GM19043 (cell line): Measurements from ENCODE around the gene SLX9.

ENCODE experiments used
- ATAC-seq: cut with Tn5 transposase; IDR thresholded peaks from one replicate; pipeline ENCODE4 v1.9.1; 2021; ENCODE audit warnings: low read depth; ENCODE audit not compliant: unreplicated experiment

The SLX9 gene

GRCh38 chr21:44943686-44944550 lies 4.1 kb downstream of the SLX9 start:
- no peak for ATAC-seq

DNA sequence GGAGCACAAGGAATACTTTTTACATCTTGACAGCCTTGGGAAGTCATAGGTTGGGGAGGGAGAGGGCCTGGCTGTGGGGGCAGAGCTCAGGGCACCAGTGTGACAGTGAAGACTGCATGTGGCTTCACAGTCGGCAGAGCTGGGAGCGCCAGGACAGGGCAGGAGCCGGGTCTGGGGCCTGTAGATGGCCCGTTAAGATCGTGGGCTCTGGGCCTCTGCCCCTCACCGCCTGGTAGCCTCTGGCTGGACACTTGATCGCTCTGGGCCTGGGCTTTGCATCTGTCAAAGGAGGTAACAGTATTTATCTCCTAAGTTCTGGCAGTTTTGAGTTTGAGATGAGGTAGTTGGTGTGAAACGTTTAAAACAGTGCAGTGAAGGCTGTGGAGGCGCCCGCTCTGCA lies 4.8 kb downstream of the SLX9 start:
- no peak for ATAC-seq

DNA sequence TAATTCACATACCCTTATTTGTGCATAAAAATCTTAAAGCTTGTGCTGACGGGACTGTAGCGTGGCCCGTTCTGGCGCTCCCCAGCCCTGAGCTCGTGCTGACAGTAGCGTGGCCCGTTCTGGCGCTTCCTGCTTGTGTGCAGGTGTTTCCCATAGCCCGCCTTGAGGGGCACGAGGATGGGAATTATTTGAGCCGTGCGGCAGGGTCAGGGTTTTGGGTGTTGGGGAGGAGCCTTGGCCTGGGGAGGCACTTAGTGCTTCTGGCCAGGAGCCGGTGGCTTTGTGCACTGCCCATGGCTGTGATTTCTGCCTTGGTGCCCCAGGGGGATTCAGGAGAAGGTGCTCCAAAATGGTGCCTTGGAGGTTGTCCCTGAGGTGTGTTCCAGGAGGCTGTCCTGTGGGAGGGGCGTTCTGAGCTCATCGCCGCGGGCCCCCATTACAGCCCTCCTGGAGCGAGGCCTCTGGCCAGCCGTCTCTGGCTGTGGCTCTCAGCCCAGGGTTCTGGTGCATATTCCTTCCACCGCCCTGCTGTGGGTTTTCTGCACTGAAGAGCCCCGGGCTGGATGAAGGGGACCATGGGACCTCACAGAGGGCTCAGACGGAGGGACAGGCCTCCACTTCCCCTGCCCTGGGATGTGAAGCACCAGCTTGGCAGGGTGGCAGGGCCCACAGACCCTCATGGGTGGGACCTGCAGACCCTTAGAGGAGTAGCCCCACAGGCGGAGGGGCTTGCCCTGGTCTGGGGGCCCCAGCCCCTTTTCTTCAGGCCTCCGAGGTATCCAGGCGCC lies 6.6 kb downstream of the SLX9 start:
- no peak for ATAC-seq

- ATAC-seq, result no peak
Observed at GRCh38 chr21:44947111-44947929, 7.5 kb downstream of the SLX9 start.

DNA sequence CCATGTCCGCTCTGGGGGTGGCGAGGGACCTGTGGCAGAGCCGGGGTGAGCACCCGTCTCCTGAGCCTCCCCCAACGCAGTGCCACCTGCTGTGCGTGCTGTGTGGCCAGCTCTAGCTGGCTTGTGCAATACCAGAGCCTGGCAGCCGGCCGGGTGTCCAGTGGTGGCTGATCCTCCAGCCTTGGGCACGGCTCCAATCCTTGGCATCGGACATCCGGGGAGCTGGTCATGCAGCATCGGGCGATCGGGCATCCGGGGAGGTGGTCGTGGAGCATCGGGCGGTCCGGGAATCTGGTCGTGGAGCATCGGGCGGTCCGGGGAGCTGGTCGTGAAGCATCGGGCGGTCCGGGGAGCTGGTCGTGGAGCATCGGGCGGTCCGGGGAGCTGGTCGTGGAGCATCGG lies 8.1 kb downstream of the SLX9 start:
- ATAC-seq, result no peak

- no peak for ATAC-seq
Observed at GRCh38 chr21:44948426-44949120, 8.7 kb downstream of the SLX9 start.

DNA sequence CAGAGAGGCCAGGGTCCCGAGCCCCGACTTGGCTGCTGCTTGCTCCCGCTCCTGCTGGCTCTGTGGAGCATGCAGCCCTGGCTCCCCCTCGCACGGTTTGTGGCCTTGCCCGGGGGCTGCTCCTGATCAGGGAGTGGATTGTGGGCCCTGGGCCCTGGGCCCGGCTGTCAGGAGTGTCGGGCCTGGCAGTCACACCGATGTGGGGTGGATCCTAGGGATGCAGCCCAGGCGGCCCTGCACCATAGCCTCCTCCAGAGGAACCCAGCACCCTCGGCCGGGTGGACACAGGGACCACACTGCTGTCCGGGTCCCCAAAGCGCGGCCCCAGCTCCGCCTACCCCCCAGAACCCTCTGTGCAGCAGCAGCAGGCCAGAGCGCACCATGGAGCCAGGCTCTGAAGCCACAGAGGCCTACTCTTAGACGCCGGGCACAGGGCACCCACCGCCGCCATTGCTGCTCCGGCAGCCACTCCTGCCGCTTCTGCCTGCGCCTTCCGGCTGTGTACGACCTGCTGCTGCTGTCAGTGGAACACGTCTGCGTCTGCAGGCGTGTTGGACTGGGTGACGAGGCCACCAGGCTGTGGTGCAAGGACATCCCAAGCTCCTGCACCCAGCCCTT lies 9.4 kb downstream of the SLX9 start:
- no peak for ATAC-seq

- no peak for ATAC-seq
Observed at GRCh38 chr21:44949779-44950198, 10.0 kb downstream of the SLX9 start.

- no peak for ATAC-seq
Observed at GRCh38 chr21:44950351-44950750, 10.5 kb downstream of the SLX9 start.

DNA sequence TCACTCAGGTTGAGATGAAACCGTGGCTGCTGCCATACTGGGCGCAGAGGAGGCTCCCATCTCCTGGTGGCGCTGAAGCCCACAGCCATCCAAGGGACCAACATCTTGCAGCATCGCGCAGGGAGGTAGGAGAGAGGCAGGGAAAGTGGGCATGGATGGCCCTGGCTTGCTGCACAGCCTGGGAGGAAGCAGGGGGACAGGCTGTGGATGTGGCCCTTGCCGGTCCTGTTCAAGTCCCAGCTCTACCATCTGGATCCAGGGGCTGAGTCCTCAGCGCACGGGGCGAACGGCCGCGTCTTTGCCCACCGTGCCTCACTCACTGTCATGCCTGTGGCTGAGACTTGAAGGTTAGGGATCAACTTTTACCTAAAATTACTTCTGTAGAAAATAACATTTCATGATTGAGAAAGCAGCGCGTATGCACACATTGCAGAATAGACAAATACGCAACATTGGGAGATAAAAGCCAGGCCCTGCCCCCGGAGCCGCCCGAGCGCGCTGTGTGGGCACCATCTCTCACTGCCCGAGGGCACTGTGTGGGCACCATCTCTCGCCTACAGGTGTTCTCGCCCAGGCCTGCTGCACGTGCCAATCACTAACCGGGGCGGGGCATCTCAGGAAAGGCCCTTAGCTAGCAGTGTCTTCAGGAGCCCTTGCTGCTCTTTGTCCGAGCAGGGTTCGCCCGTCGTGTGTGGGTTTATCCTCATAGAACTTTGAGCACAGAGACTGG lies 11.5 kb downstream of the SLX9 start:
- ATAC-seq, result no peak

DNA sequence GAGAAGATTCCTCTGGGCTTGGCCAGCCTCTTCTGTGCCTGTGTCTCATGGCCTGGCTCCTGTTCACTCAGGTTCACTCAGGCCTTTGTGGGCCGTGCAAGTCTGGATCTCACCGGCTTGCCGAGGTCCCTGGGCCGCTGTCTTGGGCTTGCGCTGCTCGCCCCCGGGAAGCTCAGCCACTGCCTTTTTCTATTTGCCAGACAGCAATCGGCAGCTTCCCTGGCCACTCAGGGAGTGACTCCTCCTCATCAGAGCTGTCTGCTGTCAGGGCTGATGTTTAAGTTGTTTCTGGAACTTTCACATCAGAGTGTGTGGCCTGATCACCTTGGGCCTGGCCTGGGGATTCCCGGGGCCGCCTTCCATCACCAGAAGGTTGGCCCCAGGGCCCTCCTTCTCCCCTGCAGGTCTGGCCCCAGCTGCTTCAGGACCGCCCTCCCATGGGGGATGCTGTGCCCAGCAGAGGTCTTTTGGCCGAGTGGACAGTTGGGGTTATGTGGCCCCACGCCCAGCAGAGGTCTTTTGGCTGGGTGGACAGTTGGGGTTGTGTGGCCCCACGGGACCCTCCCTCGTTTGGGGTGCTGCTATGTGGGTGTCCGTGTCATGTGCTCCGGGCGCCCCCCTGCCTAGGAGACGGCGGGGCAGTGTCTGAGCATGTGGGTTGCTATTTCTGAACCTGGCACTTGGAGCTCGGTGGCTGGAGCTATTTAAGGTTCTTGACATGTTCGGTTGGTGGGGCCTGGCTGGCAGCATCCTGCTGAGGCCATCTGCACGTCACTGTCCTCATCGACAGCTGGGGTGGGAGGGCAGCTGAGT lies 12.5 kb downstream of the SLX9 start:
- no peak for ATAC-seq

DNA sequence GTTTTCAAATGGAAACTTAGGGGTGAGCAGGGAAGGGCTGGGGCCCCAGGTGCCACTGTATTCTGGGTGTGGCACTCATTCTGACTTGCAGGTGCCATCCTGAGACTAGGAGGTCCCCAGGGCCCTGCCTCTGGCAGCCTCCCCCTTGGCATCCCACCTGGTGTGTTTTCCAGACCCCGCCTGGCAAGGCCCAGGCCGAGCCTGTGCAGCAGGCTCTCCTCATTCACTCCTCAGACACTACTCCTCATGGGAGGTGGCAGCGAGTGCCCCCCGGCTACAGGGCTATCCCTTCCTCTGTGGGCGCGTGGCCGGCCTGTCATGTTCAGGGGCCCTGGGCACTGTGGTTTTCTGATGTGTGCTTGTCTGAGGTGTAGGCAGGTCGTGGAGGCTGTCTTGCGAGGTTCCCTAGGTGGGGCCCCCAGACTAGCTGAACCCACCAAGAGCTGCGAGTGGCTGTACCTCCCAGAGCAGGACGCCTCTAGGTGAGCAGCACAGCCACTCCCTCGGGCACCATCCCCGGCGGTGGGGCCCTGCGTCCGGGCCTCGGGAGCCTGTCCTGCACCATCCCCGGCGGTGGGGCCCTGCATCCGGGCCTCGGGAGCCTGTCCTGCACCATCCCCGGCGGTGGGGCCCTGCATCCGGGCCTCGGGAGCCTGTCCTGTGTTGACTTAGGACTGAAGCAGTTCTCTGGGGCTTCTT lies 13.2 kb downstream of the SLX9 start:
- no peak for ATAC-seq

- no peak for ATAC-seq
Observed at GRCh38 chr21:44953628-44954021, 13.8 kb downstream of the SLX9 start.

DNA sequence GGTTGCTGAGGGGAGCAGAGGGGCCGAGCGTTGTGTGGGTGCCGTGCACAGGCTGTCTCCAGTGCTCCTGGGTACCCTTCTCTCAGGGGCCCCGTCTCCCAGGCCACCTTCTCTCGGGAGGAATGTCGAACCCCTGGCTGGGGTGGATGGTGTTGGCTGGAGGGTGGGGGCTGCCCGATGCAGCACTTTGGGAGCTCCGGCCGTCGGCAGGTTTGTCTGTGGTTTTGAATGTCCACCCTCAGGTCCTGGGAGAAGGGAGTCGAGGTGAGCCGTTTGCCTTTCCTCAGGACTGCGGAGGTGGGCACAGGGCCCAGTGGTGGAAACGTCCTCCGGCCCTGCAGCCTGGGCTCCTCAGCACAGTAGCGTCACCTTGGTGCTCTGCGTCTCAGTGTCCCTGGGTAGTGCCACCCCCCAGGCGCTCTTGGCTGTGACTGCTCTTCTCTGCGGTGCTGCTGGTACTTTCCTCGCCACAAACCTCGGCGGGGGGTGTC lies 14.5 kb downstream of the SLX9 start:
- no peak for ATAC-seq

DNA sequence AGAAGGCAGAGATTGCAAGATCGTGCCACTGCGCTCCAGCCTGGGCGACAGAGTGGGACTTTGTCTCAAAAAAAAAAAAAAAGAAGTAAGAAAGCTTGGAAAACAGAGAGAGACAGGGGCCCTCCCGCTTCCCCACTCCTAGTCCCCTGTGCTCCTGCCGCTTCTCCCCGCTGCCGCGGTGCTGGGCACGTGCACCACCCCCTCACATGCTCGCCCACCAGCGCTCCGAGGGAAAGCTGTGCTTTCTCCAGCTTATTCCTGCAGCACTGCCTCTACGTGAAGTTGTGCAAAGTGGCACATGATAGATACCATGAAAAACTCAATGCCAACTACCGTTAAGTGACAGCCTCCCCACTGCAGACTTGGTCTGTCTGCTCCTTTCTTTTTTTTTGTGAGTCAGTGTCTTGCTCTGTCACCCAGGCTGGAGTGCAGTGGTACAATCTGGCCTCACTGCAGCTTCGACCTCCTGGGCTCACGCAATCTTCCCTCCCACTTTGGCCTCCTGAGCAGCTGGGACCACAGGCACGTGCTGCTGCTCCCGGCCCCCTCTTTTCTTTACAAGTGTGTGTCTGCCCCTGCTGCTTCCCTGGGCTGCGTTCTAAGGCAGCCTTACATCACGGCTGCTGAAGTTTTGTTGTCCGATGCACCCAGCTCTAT lies 15.4 kb downstream of the SLX9 start:
- ATAC-seq, result no peak

DNA sequence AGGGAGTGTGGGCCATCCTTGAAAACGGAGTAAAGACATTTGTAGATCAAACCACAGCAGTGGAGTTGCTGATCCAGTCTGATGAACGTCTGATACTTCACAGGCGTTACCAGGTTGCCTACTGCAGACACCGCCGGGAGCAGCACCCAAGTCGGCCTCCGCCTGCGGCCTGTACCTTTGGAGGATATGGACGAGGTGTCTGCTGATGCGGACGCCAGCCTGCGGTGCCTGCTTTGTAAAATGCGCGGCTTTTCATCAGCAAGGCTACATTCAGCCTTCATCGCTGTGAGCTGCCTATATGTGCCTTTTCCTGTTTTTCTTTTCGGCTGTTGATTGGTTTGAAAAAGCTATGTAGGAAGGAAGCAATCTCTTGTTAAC lies 16.0 kb downstream of the SLX9 start:
- ATAC-seq, result no peak

GRCh38 chr21:44956356-44957046 lies 16.7 kb downstream of the SLX9 start:
- ATAC-seq, result no peak
